Caco-2 (cell line): ENCODE data around the gene MED31. TPM values are rescaled to one million over a fixed set of nuclear protein-coding genes. Genes with fewer than 3 reads are reported as not detected.

Experiments used
- BruUV-seq: library from RNA; stranded (reverse); fragments of 400-500 nt; replicated peaks from 2 replicates; lab custom pipeline; 2021; lab: Mats Ljungman, UMichigan
- CTCF ChIA-PET: fragments of 300-600 bp; sonication (Branson Sonifier 250); formaldehyde crosslinking; loops from one replicate; lab custom pipeline; 2022; ENCODE audit warnings: antibody characterized with exemption; lab: Charles Lee
- POLR2A ChIA-PET: fragments of 300-600 bp; sonication (Branson Sonifier 250); formaldehyde crosslinking; loops from one replicate; lab custom pipeline; 2022; ENCODE audit warnings: antibody characterized with exemption; lab: Charles Lee
- DNase-seq, 2 experiments: peaks; one replicate each; pipeline versions ENCODE4 v3.0.0 to v3.0.0-alpha.2; 2020 to 2022
- H3K27me3 ChIP-seq: replicated peaks from 2 replicates; pipeline ENCODE4 v1.6.0; 2011; ENCODE audit warnings: low read length; ENCODE audit not compliant: control insufficient read depth, insufficient read depth
- H3K36me3 ChIP-seq: 2 replicates; pipeline ENCODE4 v1.5.1; 2011; ENCODE audit warnings: low read length; ENCODE audit not compliant: control insufficient read depth, insufficient read depth
- H3K4me1 ChIP-seq: fragments of 250-450 bp; sonication (Bioruptor Pico); 2 replicates; pipeline ENCODE4 v1.5.1; 2020; ENCODE audit warnings: mild to moderate bottlenecking
- H3K4me3 ChIP-seq: 2 replicates; pipeline ENCODE4 v1.5.1; 2011; ENCODE audit warnings: low read depth, mild to moderate bottlenecking, control low read depth, low read length
- H3K9me3 ChIP-seq: fragments of 250-450 bp; sonication (Bioruptor Pico); 2 replicates; pipeline ENCODE4 v1.5.1; 2020; ENCODE audit warnings: mild to moderate bottlenecking, moderate library complexity
- H3K27ac Mint-ChIP-seq: one replicate; pipeline ENCODE4 v1.8.0; 2022; ENCODE audit warnings: mixed read lengths; ENCODE audit not compliant: unreplicated experiment
- H3K27me3 Mint-ChIP-seq: one replicate; pipeline ENCODE4 v1.8.0; 2022; ENCODE audit warnings: mixed read lengths; ENCODE audit not compliant: insufficient read depth, unreplicated experiment
- H3K36me3 Mint-ChIP-seq: one replicate; pipeline ENCODE4 v1.8.0; 2022; ENCODE audit warnings: mild to moderate bottlenecking, mixed read lengths; ENCODE audit not compliant: insufficient read depth, unreplicated experiment
- H3K4me1 Mint-ChIP-seq: one replicate; pipeline ENCODE4 v1.8.0; 2022; ENCODE audit warnings: low read depth, mixed read lengths; ENCODE audit not compliant: unreplicated experiment
- H3K4me3 Mint-ChIP-seq: one replicate; pipeline ENCODE4 v1.8.0; 2022; ENCODE audit warnings: mild to moderate bottlenecking, moderate library complexity, mixed read lengths; ENCODE audit not compliant: unreplicated experiment
- H3K9me3 Mint-ChIP-seq: one replicate; pipeline ENCODE4 v1.8.0; 2022; ENCODE audit warnings: mixed read lengths; ENCODE audit not compliant: unreplicated experiment
- CTCF ChIP-seq, 2 experiments: fragments of 200-600 bp in 1 of 2; IDR thresholded peaks; 1 replicate in 1 of 2; 2 replicates in 1 of 2; pipeline versions ENCODE4 v1.5.1 to v1.8.0; 2011 to 2022; ENCODE audit warnings: antibody characterized with exemption in 1 of 2, control low read depth in 1 of 2, inconsistent platforms in 1 of 2, low read depth in 1 of 2, low read length in 1 of 2, mild to moderate bottlenecking in 1 of 2, moderate library complexity in 1 of 2; ENCODE audit not compliant: insufficient read depth in 1 of 2, severe bottlenecking in 1 of 2, unreplicated experiment in 1 of 2
- intact Hi-C: fragments of 100-400 bp; cut with micrococcal nuclease; formaldehyde crosslinking; loops from one replicate; pipeline ENCODE4 v1.10.0; 2022; ENCODE audit not compliant: unreplicated experiment
- total RNA-seq: library from RNA; stranded (reverse); gene quantifications from 2 replicates; pipeline ENCODE4 v1.2.3, GENCODE V29; 2022

MED31 gene
- total RNA-seq, 1 experiment from 2014 or later, result 9.5 TPM

DNA sequence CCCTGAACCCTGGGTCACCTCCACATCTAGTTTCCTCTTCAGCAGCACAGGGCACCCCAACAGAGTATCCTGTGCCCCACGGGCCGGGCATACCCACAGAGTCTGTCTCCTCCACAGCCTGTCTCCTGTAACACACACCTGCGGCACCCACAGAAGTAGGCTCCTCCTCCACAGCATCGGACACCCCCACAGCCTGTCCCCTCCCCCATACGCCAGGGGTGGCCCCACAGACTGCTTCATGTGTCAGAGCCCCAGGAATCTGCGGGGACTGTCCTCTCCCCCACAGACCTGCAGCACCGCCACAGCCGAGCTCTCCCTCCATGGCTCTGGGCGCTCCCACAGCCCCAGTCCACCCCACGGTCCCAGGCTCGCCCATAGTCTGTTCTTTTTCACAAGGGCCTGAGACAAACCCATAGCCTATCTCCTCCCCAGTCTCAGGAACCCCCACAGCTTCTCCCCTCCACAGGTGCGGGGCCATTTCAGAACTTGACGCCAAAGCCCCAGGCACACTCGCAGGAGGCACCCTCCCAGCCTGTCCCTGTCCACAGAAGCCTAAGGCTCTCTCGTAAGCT is 12.3 kb downstream of the MED31 start:
- ChIA-PET POLR2A (no interaction called here), CTCF (interaction anchor here (0.7 kb wide), 1 partner anchor 58 kb away, joined by 3 read pairs; no protein-coding TSS in a partner anchor)
- intact Hi-C loops, result no loop called here
- Mint-ChIP-seq H3K9me3 (no peaks in the 10 kb centered on the region), H3K4me1 (no peaks in the 10 kb centered on the region), H3K27ac (peak overlapping the region; percentile 95), H3K27me3 (no peaks in the 10 kb centered on the region), H3K4me3 (peak overlapping the region; percentile 91), H3K36me3 (peaks cover 9% of the 10 kb centered on the region)
- Histone ChIP-seq H3K4me1 (no peaks in the 10 kb centered on the region), H3K36me3 (no peaks in the 10 kb centered on the region), H3K27me3 (no peaks in the 10 kb centered on the region), H3K9me3 (no peaks in the 10 kb centered on the region), H3K4me3 (peak overlapping the region; percentile 71)
- no TSS peak for BruUV-seq
- no peak for DNase-seq
- TF ChIP-seq CTCF (IDR thresholded peaks at IDR 0.05; ENCODE audit: insufficient read depth in 1 of 2, low read depth in 1 of 2, low read length in 1 of 2, severe bottlenecking in 1 of 2, unreplicated experiment in 1 of 2), result no peak

DNA sequence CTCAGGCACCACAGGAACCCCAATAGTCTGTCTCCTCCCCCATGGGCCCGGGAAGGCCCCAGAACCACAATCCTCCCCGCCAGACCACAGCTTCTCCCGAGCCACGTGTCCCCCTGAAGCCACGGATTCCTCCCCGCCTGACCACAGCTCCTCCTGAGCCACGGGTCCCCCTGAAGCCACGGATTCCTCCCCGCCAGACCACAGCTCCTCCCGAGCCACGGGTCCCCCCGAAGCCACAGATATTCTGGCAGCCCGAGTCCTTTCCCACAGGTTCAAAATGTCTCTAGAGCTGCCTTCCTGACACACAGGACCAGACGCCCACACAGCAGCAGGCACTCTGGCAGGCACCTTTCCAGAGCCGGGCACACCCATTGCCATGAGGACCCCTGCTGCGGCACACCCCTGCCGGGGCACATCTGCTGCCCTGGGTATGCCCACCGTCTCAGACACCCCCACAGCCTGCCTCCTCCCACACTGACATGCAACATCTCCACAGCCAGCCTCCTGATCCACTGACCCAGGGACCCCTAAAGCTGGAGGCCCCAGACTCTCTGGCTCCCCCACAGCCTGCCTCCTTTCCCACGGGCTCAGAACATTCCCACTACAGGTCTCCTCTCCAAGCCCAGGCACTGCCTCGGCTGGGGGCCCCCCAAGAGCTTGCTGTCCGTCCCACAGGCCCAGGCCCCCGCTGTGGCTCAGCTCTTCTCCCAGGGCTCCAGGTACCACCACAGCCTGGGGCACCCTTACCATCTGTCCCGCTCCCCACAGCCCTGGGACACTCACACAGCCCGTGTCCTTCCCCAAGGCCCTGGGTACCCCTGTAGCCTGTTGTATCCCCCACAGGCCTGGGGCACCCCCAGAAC is 13.1 kb downstream of the MED31 start:
- no peaks in the 10 kb centered on the region for H3K27me3 Mint-ChIP-seq
- H3K4me1 ChIP-seq, result no peaks in the 10 kb centered on the region
- no peak for DNase-seq
- no peaks in the 10 kb centered on the region for H3K27me3 ChIP-seq
- H3K9me3 ChIP-seq, result no peaks in the 10 kb centered on the region
- ChIA-PET CTCF (no interaction called here), POLR2A (no interaction called here)
- H3K4me1 Mint-ChIP-seq, result no peaks in the 10 kb centered on the region
- H3K4me3 Mint-ChIP-seq, result no peak overlapping the region
- H3K27ac Mint-ChIP-seq, result no peak overlapping the region
- no peaks in the 10 kb centered on the region for H3K36me3 ChIP-seq
- H3K36me3 Mint-ChIP-seq, result peaks cover 9% of the 10 kb centered on the region
- BruUV-seq, result no TSS peak
- H3K9me3 Mint-ChIP-seq, result no peaks in the 10 kb centered on the region
- intact Hi-C loops, result no loop called here
- no peak for TF ChIP-seq CTCF (IDR thresholded peaks at IDR 0.05; ENCODE audit: insufficient read depth in 1 of 2, low read depth in 1 of 2, low read length in 1 of 2, severe bottlenecking in 1 of 2, unreplicated experiment in 1 of 2)
- no peak overlapping the region for H3K4me3 ChIP-seq

GRCh38 chr17:6637458-6637840 is 14.0 kb downstream of the MED31 start:
- ChIA-PET POLR2A (no interaction called here), CTCF (no interaction called here)
- Histone ChIP-seq H3K36me3 (no peaks in the 10 kb centered on the region), H3K9me3 (no peaks in the 10 kb centered on the region), H3K4me3 (no peak overlapping the region), H3K4me1 (no peaks in the 10 kb centered on the region), H3K27me3 (no peaks in the 10 kb centered on the region)
- Mint-ChIP-seq H3K4me1 (no peaks in the 10 kb centered on the region), H3K27ac (no peak overlapping the region), H3K9me3 (no peaks in the 10 kb centered on the region), H3K36me3 (peaks cover 9% of the 10 kb centered on the region), H3K4me3 (no peak overlapping the region), H3K27me3 (no peaks in the 10 kb centered on the region)
- DNase-seq, result no peak
- no TSS peak for BruUV-seq
- no peak for TF ChIP-seq CTCF (IDR thresholded peaks at IDR 0.05; ENCODE audit: insufficient read depth in 1 of 2, low read depth in 1 of 2, low read length in 1 of 2, severe bottlenecking in 1 of 2, unreplicated experiment in 1 of 2)
- intact Hi-C loops, result no loop called here
